ELR (cell line): Measurements from ENCODE around the gene MYMK.

Experiments
- DNase-seq: peaks from one replicate; pipeline ENCODE4 v3.0.0-alpha.2; 2015; ENCODE audit warnings: low read depth

MYMK gene

DNA sequence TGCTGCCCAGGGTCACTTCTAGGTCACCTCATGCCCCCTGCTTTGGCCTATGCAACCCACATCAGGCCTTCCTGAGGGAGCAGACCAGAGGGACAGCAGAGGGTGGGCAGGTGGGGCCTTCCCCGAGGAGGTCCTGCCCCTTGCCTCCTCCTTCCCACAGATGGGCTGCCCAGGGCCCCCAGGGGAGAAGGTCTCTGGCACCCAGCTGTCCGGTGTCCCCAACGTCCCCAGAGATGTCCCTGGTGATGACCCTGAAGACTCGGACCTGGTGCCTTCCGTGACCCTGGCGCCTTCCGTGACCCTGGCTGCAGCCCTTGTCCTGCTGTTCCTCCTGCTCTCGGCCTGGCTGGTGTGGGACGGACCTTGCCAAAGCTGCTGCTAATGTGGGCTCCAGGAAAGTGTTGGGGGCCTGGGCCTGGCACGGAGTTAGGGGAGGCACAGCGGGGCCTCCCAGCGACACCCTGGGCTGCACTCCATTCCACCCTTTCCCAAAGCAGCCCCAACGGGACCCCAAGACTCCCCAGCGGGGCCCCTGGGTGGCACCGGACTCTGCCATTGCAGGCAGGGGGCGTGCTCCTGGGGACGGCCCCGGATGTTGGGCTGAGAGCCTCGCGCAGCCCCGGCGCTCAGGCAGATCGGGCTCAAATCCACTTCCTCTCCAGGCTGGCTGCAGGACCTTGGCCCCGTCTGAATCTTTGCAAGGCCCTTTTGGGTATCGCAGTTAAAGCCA lies 39.1 kb downstream of the MYMK start:
- no peak for DNase-seq

DNA sequence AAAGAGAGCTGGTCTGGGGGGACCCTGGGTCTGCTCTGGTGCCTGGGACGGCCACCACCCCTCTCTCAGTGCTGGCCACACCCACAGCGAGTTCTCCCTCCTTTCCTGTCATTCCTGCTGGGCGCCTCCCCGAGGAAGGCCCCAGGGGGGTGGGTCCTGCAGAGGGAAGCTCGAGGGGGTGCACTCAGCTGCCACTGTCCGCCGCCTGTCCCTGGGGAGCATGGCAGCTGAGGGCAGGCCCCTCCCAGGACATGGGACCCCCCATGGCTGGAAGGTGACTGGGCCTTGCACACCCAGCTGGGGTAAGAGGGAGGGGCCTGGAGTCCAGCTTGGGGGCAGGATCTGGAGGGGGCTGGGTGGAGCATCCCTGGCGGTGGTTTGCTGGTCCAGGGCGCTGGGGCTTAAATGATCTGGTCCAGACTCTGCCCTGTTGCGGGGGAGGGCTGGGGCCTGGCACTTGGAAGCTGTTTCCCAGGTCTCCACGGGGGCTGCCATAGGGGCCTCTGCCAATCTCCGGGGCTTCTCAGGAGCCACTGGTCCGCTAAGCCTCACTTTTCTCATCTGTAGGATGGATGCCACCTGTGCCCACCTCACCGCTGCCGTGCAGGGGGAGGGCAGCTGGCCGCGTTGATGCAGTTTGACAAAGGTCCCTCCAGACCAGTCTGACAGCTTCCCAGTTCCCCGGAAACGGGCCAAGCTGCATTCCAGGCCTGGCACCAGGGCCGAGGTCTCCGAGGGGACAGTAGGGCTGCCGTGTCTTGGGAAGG lies 39.9 kb downstream of the MYMK start:
- DNase-seq, result no peak

- DNase-seq, result no peak
Measured at GRCh38 chr9:133483611-133484010, 41.1 kb downstream of the MYMK start.

DNA sequence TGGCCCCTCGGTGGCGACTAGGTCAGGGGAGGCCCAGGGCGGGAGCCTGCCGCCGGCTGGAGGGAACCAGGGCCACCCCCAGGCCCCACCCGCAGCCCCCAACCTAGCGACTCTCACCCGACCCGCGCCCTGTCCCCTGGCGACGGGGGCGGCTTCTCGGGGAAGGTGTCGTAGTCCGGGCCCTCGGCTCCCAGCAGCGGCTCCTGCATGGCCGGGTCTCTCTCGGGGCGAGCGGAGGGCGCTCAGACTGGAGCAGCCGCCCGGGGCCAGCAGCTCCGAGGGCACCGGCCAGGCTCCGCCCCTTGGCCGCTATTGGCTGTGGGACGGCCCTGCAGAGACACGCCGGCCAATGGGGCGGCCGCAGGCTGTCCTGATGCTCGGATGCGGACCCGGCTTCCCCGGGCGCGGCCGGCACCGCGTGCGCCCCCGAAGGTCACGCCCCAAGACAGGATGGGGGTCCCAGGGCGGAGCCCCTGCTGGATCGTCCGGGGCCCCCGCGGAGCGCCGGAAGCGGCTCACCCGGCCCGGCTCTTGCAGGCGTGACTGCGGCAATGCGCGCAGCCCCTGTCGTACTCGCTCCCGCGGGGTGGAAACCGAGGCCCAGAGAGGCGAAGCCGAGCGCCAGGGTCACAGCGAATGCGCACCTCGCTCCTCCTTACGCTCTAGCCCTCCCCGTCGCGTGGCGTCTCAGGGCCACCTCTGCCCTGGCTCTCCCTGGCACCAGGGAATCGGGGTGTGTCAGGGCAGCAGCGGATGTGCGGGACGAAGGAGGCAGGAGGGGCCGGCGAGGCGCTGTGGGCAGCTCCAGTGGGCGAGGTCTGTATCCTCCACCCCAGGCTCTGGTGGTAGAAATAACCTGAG lies 45.7 kb downstream of the MYMK start, which contains the start of gene SLC2A6:
Gene SLC2A6, minus strand, starts transcription at position 249 of the 861 bp plus-strand sequence. Its CDS starts 40 bp downstream, at position 209.
- peak; percentile 87 for DNase-seq

DNA sequence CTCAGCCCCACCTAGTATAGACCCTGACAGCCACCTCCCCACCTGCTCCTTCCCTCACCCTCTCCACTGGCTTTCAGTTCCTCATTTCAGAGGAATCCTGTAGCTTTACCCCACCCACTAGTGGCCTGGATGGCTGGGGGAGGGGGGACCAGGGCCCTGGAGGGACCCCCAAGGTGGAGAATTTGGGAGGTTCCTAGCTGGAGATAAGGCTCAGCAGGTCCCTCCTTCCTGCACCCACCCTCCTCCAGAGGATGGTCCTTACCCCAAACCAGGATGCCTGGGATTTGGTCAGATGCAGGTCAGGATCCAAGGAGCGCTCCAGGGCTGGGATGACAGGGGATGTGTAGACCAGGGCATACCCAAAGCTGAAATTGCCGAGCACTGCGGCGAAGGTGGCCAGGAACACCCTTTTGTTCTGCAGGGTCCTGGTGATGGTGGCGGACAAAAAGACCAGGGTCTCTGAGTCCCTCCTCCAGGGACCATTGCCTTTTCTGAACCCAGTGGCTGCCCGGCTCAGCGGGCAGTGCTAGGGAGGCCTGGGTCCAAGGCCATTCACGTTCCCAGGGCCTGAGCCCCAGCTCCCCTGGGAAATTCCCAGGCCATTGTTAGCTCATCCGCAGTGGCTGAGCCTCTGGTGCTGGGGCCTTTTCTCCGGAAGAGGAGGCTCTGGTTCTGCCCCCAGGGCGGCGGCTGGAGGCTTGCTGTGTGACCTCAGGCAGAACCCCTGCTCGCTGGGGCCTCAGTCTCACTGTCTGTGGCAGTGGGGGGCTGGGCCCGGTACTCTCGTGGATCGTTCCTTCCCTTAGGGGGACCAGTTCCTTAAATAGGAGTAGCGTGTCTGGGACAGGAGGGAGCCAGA lies 46.5 kb downstream of the MYMK start:
- DNase-seq, result peak; percentile 81

DNA sequence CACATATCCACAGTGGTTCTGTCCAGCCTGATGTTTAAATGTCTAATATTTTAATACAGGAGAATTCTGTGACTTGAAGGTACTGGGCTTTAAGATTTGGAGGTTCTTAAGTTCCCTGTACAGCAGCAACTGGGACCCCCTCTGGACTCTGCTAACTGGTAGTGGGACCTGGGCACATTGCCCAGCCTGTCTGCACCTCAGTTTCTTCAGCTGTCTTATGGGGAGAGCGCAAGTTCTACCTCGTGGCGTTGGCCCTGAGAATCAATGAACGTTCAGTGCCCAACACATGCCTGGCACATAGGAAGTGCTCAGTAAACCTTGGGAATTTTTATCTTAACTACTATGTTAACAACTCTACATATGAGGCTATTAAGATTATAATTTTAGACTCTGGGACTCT lies 47.3 kb downstream of the MYMK start:
- DNase-seq, result no peak

DNA sequence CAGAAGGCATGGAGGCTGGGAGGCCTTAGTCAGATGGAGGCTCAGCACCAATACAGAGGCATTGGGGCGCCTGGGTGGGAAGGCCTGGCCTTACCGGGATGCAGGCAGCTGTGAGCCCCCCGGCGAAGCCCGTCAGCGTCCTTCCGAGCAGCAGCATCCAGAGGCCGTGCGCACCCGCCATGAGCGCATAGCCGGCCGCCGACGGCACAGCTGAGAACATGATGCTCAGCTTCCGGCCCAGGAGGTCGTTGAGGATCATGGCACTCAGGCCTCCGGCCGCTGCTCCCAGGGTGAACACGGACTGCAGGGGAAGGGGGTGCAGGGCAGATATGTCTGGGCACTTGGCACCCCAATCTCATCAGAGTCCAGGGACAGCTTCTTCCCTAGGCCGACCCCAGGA lies 47.8 kb downstream of the MYMK start:
- DNase-seq, result no peak

GRCh38 chr9:133476036-133476931 lies 48.5 kb downstream of the MYMK start:
- peak; percentile 24 for DNase-seq

GRCh38 chr9:133475292-133476012 lies 49.3 kb downstream of the MYMK start:
- DNase-seq, result no peak

- no peak for DNase-seq
Measured at GRCh38 chr9:133474853-133475252, 49.9 kb downstream of the MYMK start.

GRCh38 chr9:133474215-133474614 lies 50.5 kb downstream of the MYMK start:
- no peak for DNase-seq

DNA sequence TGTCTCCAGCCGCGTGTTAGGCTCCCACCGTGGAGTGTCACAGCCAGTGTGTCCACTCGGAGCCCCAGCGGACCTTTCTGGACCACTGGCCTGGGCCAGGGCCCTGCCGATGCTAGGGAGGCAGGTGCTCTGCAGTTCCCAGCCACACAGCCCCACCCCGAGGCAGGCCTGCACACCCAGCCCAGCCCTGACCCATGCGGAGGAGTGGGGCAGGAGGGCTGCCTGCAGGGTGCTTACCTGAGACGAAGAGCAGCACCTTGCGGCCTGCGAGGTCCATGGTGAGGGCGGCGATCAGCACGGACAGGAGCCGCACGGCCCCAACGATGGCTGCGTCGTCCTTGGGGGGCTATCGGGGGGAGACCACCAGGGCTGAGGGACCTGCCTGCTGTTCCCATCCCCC lies 51.0 kb downstream of the MYMK start:
- DNase-seq, result no peak

DNA sequence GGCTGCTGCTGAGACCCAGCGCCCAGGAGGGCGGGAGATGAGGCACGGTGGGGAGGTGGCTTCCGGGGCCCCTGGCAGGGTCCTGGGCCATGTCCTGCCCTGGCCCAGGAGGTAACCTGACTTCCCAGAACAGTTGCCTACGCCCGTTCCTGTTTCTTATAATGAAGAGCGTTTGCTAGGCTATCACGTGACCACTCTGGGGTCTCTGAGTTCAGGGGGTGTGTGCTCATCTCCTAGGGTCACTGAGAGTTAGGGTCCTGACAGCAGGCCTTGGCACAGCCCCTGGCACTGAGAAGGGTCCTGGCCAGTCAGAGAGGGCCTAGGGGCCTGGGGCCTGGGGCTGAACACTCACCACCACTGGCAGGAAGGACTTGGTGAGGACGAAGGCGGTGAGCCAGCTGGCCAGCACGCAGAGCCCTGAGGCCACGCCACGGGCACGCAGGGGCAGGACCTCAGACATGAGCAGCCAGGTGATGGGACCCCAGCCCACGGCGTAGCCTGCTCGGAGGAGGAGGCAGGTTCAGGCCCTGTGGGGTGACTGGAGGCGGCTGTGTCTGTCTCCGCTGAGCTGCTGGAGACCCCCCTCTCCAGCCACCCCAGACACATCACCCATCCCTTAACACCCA lies 51.9 kb downstream of the MYMK start:
- DNase-seq, result no peak

DNA sequence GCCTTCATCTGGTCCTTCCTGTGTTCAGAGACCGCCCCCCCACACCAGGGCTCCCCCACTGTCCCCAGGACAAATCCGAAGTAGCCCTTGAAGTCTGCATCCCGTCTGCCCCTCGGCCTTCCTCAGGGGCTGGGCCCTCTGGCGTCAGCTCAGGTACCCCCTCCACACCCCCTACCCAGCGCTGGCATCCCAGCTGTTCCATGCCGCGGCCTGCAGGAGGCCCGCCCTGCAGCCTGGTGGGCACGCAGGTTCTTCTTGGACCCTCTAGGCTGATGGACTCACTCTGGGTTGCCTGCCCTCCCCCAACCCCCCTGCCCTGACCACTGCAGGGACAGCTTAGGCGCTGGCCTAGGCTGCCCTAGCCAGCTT lies 52.5 kb downstream of the MYMK start:
- no peak for DNase-seq

- no peak for DNase-seq
Measured at GRCh38 chr9:133471551-133472276, 53.0 kb downstream of the MYMK start.

DNA sequence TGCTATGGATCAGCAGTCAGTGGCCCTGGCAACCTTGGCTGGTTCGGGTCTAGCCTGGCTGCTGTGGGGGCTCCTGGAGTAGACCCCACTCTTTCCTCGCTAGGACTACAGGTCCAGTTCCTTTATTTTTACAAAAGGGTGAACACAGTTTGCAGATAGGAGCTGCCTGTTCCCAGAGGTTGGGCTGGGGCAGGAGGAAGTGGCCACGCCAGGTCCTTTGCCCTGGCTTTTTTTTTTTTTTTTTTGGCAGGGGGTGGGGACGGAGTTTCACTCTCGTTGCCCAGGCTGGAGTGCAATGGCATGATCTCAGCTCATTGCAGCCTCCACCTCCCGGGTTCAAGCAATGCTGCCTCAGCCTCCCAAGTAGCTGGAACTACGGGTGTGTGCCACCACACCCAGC lies 53.8 kb downstream of the MYMK start:
- DNase-seq, result no peak

DNA sequence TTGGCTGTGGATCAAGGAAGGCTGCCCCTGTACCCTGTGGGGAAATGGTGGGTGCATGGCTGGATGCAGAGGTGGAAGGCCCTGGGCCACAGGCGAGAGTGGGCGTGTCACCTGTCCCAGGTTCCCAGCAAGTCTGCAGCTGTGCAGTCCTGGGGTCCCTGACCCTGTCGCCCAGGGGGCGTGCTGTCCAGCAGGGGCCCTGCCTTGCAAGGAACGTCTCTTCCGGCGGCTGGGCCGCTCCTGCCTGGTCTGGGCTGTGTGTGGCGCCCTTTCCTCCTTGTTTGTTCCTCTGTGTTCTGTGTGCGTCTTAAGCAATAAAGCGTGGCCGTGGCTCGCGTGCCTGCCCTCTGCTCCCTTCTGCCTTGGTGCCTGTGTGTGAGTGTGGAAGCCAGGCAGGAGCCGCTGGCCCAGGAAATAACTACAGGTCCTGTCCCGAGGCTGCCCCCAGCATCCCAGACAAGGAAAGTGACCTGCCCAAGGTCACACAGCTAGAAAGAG lies 54.3 kb downstream of the MYMK start:
- DNase-seq, result no peak

GRCh38 chr9:133468777-133469421 lies 55.9 kb downstream of the MYMK start:
- DNase-seq, result no peak
